Activated T-helper 2 cell treated with anti-CD3 and anti-CD28 coated beads, Interferon-gamma antibody, Interleukin-2, Interleukin-4, amounts not matched to agents 10 μg/mL and 5 μg/mL and 100 μg/mL, durations not matched to agents 14 hours and 24 hours and 36 hours (primary cell): ENCODE data around the gene LRBA. TPM values are rescaled to one million over a fixed set of nuclear protein-coding genes. Genes with fewer than 3 reads are reported as not detected.

Experiments
- DNase-seq: peaks from one replicate; pipeline ENCODE4 v3.0.0; 2021; ENCODE audit warnings: low spot score
- H3K27ac Mint-ChIP-seq: one replicate; pipeline ENCODE4 v1.8.0; 2021; ENCODE audit warnings: mixed read lengths
- H3K27me3 Mint-ChIP-seq: one replicate; pipeline ENCODE4 v1.8.0; 2021; ENCODE audit warnings: low read depth, mixed read lengths
- H3K36me3 Mint-ChIP-seq: one replicate; pipeline ENCODE4 v1.8.0; 2021; ENCODE audit warnings: low read depth, mixed read lengths
- H3K4me1 Mint-ChIP-seq: one replicate; pipeline ENCODE4 v1.8.0; 2021; ENCODE audit warnings: low read depth, mixed read lengths
- H3K4me3 Mint-ChIP-seq: one replicate; pipeline ENCODE4 v1.8.0; 2021; ENCODE audit warnings: low read depth, mild to moderate bottlenecking, moderate library complexity, mixed read lengths
- H3K9me3 Mint-ChIP-seq: one replicate; pipeline ENCODE4 v1.8.0; 2021; ENCODE audit warnings: mixed read lengths
- intact Hi-C: fragments of 100-400 bp; cut with micrococcal nuclease; formaldehyde crosslinking; loops from one replicate; pipeline ENCODE4 v1.15.1; 2023
- total RNA-seq: library from RNA; stranded (reverse); gene quantifications from 2 replicates; pipeline ENCODE4 v1.2.3, GENCODE V29; 2022

LRBA gene
- total RNA-seq, 1 donor from 2014 or later = 46.4 TPM

DNA sequence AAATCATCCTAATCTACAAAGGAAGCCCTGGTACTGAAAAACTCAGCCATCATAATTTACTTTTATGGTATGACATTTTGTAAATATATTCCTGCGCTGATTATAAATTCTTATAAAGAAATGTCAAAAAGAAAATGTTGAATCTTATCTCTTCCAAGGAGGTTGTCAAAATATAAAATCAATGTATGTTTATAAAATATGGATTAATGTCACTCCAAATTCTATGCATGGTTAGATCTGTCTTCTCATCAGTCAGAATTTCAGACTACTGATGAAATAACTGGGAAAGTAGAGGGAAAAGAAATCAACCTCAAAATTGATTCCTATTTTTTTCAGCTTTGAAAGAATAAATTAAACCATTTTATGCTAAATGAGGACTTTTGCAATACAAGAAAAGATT is 553.1 kb downstream of the LRBA start:
- intact Hi-C loops = no loop called here
- Mint-ChIP-seq H3K4me1 (no peaks in the 10 kb centered on the region), H3K4me3 (no peak overlapping the region), H3K27me3 (no peaks in the 10 kb centered on the region), H3K27ac (no peak overlapping the region), H3K9me3 (no peaks in the 10 kb centered on the region), H3K36me3 (peaks cover 6% of the 10 kb centered on the region)
- no peak for DNase-seq

DNA sequence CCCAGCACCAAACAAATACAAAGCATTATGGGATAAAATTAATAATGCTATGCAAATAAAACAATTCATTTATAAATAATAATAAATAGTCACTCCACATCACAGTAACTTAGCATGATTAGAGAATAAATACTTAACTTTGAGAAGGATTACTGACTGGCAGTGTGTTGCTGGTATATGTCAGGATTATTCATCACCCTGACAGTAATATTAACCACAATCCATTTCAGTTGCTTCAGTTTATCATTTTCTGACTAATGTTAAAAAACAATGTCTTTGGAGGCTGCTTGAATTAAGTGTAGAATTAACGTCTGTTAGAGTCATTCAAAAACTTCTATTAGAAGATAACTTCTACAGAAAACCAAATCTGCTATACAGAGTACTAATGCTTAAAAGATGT is 557.3 kb downstream of the LRBA start:
- no peak overlapping the region for H3K27ac Mint-ChIP-seq
- no peak for DNase-seq
- intact Hi-C loops = no loop called here
- no peak overlapping the region for H3K4me3 Mint-ChIP-seq
- no peaks in the 10 kb centered on the region for H3K27me3 Mint-ChIP-seq
- H3K36me3 Mint-ChIP-seq = no peaks in the 10 kb centered on the region
- peaks cover 12% of the 10 kb centered on the region for H3K9me3 Mint-ChIP-seq
- no peaks in the 10 kb centered on the region for H3K4me1 Mint-ChIP-seq

DNA sequence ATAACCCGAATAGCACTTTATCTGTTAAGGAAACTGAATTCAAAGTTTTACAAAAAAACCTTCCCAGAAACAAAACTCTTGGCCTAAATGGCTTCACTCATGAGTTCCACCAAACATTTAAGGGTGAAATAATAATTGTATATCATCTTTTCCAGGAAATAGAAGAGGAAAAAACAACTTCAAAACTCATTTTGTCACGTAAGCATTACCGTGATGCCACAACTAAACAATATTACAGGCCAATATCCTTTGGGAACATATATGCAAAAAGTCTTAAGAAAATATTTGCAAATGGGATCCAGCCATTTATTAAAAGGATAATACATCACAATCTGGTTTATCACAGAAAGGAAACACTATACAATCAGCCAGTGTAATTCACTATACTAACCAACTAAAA is 563.2 kb downstream of the LRBA start:
- Mint-ChIP-seq H3K4me3 (no peak overlapping the region), H3K36me3 (peaks cover 3% of the 10 kb centered on the region), H3K27me3 (no peaks in the 10 kb centered on the region), H3K4me1 (no peaks in the 10 kb centered on the region), H3K27ac (no peak overlapping the region), H3K9me3 (peaks cover 12% of the 10 kb centered on the region)
- no peak for DNase-seq
- intact Hi-C loops = no loop called here

DNA sequence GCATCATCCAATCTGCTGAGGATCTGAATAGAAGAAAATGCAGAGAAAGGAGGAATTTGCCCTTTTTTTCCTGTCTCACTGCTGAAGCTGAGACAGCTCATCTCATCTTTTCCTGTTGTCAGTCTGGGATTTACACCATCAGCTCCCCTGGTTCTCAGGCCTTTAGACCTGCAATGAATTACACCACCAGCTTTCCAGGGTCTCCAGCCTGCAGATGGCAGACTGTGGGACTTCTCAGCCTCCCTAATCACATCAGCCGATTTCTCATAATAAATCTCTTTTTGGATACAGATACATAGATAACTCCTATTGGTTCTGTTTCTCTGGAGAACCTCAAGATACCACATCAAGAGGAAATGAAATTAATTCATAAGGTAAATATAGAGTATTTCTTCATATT is 567.7 kb downstream of the LRBA start:
- H3K9me3 Mint-ChIP-seq = no peaks in the 10 kb centered on the region
- no peak overlapping the region for H3K4me3 Mint-ChIP-seq
- no peak overlapping the region for H3K27ac Mint-ChIP-seq
- intact Hi-C loops = no loop called here
- no peak for DNase-seq
- peaks cover 3% of the 10 kb centered on the region for H3K36me3 Mint-ChIP-seq
- no peaks in the 10 kb centered on the region for H3K27me3 Mint-ChIP-seq
- H3K4me1 Mint-ChIP-seq = no peaks in the 10 kb centered on the region

DNA sequence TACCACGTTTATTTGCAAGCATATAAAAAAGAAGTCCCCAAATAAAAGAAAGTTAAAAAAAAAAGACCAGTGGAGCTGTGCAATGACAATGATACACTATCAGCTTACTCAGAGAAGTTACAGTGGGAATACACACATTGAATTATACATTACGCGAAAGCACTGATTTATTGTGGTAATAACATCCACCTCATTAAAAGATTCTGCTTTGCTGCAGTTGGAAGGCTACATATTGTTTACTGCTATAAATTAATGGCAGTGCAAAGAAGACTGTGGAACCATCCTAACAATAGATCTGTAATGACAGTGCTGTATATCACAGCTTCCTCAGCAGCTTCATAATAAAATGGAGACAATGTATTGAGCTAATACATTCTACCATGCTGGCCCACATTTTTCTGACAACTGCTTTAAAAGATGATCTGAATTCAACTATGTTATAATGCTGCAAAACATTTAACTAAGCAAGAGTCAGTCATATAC is 575.6 kb downstream of the LRBA start:
- Mint-ChIP-seq H3K4me1 (peaks cover 12% of the 10 kb centered on the region), H3K4me3 (no peak overlapping the region), H3K36me3 (peaks cover 23% of the 10 kb centered on the region), H3K9me3 (peaks cover 10% of the 10 kb centered on the region), H3K27me3 (no peaks in the 10 kb centered on the region), H3K27ac (no peak overlapping the region)
- no peak for DNase-seq
- intact Hi-C loops = no loop called here

DNA sequence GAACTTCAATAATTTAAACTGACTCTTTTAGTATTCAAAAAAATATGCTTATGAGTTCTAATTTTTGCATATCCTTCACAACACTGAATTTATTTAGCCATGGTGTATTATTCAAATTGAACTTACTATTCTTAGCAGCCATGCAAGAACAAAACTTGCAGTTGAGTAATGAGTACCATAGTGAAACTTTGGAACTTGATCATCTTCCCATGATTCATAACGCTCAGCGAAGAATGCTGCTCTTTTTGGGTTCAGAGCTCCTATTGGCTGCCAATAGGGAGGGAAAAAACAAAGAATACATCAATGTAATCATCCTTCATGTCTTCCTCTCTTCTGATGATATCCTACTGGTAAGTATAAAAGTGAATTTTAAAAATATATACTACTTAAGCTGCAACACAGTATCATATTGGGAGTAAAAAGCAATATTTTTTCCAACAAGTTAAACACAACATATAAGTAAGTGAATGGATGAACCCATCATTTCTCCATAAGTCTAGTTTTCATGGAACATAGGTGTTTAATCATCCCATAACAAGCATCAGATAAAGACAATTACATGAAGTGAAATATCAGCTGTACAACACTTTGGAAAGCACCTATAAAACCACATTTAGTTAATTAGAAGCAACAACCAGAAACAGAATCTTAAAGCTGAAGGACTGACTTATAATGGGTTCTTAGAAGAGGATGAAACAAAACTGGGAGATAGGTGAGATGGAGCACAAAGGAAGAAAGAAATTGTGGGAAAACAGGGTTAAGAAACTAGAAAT is 578.3 kb downstream of the LRBA start:
- peak overlapping the region; percentile 29 for H3K27ac Mint-ChIP-seq
- H3K4me3 Mint-ChIP-seq = no peak overlapping the region
- intact Hi-C loops = loop anchor here (1.0 to 2.0 kb wide), 4 partner anchors 21 to 134 kb away; no protein-coding TSS in a partner anchor
- H3K4me1 Mint-ChIP-seq = peaks cover 12% of the 10 kb centered on the region
- no peaks in the 10 kb centered on the region for H3K27me3 Mint-ChIP-seq
- no peak for DNase-seq
- H3K9me3 Mint-ChIP-seq = peaks cover 14% of the 10 kb centered on the region
- H3K36me3 Mint-ChIP-seq = peaks cover 31% of the 10 kb centered on the region

DNA sequence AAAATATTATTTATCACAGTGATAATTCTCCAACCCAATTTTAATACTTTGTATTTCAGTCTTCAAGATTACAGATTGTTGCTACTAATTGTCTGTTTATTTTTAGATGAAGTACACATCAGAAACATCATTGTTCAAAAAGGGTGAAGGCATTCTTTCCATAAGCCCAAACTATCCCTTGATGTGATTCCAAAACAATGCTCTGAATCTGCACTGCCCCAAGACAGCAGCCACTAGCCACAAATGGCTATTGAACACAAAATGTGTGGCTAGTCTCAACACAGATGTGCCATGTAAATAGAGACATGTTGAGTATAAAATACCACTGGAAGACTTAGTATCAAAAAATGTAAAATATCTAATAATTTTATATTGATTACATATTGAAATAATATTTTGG is 583.9 kb downstream of the LRBA start:
- Mint-ChIP-seq H3K27ac (no peak overlapping the region), H3K36me3 (peaks cover 22% of the 10 kb centered on the region), H3K4me3 (no peak overlapping the region), H3K27me3 (no peaks in the 10 kb centered on the region), H3K4me1 (peaks cover 2% of the 10 kb centered on the region), H3K9me3 (peaks cover 5% of the 10 kb centered on the region)
- intact Hi-C loops = no loop called here
- no peak for DNase-seq

DNA sequence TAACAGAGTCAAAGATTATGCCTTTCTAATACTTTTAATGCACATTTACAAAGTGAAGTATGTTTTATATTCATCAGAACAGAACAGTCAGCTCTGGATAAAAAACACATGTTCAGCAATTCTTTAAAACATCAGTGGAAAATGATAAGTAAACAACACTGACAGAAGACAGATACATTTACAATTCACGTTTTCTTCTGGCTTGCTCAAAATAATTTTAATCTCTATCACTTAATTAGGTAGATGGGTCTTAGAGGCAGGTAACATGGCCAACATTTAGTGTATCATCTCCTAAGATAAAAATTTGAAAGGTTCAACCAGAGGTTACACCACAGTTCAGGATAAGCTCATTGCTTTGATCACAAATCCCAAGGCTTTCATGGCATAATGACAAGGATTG is 589.9 kb downstream of the LRBA start:
- H3K27me3 Mint-ChIP-seq = no peaks in the 10 kb centered on the region
- H3K27ac Mint-ChIP-seq = no peak overlapping the region
- no peaks in the 10 kb centered on the region for H3K9me3 Mint-ChIP-seq
- H3K4me1 Mint-ChIP-seq = no peaks in the 10 kb centered on the region
- H3K4me3 Mint-ChIP-seq = no peak overlapping the region
- no peaks in the 10 kb centered on the region for H3K36me3 Mint-ChIP-seq
- DNase-seq = no peak
- intact Hi-C loops = no loop called here

DNA sequence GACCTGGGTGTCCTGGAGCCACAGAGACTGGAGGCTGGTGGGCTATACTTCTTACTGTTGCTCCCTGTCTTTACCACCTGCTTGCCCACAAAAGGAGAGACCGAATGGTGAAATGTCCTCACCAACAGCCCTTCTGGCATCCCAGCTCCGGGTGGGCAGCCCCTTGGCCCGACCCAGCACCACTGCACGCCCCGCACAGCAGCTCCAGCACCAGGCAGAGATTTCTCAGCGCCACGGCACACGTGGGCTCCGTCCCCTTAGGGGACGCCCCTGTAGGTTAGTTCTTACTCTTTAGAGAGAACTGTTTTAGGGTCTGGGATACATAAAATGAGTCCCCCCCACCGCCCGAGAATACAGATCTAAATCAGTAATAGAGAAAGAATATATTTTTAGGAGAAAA is 591.6 kb downstream of the LRBA start:
- Mint-ChIP-seq H3K4me1 (no peaks in the 10 kb centered on the region), H3K36me3 (no peaks in the 10 kb centered on the region), H3K9me3 (no peaks in the 10 kb centered on the region), H3K4me3 (no peak overlapping the region), H3K27ac (no peak overlapping the region), H3K27me3 (no peaks in the 10 kb centered on the region)
- intact Hi-C loops = no loop called here
- no peak for DNase-seq

DNA sequence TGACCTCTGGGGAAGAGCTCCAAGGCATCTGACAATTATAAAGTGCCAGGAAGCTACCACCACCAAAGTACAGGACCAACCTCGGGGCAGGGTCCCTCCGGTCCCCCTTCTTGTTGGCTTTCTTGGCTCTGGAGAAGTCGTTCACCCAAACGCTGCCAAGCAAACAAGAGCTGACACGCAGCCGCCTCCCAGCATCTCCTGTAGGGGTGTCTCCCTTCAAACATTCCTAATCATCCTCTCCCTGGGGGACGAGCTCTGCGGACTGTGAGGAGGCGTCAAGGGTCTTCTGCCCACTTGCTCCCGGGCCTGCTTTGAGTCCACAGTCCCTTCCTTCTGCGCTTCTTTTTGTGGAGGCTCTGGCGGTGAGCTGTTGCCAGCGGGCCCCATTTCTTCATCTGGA is 592.0 kb downstream of the LRBA start:
- H3K36me3 Mint-ChIP-seq = no peaks in the 10 kb centered on the region
- no peak overlapping the region for H3K27ac Mint-ChIP-seq
- H3K4me3 Mint-ChIP-seq = no peak overlapping the region
- no peak for DNase-seq
- no peaks in the 10 kb centered on the region for H3K9me3 Mint-ChIP-seq
- H3K4me1 Mint-ChIP-seq = no peaks in the 10 kb centered on the region
- intact Hi-C loops = no loop called here
- no peaks in the 10 kb centered on the region for H3K27me3 Mint-ChIP-seq

DNA sequence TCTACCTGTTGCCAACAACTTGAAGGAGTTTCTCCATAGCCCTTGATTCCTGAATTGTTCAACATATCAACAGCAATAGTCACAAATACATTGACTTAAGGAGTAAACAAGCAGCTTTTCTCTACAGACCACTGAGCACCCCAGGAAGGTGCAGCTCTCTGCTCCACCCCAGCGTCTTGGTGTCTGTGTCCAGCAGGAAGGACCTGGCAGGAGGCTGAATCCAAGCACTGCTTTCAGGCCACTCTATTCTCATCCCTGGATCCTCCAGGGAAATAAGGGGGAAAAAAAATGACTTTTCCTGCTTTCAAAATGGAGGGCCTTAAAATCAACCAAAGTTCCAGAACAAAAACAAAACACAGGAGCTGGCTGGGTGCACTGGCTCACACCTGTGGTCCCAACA is 593.5 kb downstream of the LRBA start:
- intact Hi-C loops = no loop called here
- H3K9me3 Mint-ChIP-seq = no peaks in the 10 kb centered on the region
- H3K36me3 Mint-ChIP-seq = no peaks in the 10 kb centered on the region
- H3K4me3 Mint-ChIP-seq = no peak overlapping the region
- no peaks in the 10 kb centered on the region for H3K27me3 Mint-ChIP-seq
- DNase-seq = no peak
- H3K27ac Mint-ChIP-seq = no peak overlapping the region
- no peaks in the 10 kb centered on the region for H3K4me1 Mint-ChIP-seq

DNA sequence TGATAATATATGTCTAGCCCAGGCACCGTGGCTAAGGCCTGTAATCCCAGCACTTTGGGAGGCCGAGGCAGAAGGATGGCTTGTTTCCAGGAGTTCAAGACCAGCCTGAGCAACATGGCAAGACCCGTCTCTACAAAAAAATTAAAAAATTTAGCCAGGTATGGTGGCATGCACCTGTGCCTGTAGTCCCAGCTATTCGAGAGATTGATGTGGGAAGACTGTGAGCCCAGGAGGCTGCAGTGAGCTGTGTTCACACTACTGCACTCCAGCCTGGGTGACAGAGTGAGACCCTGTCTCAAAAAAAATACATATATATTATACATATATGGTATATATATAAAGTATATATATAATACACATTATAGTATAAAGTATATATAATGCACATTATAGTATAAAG is 595.1 kb downstream of the LRBA start:
- H3K36me3 Mint-ChIP-seq = no peaks in the 10 kb centered on the region
- DNase-seq = no peak
- no peaks in the 10 kb centered on the region for H3K9me3 Mint-ChIP-seq
- no peak overlapping the region for H3K27ac Mint-ChIP-seq
- intact Hi-C loops = no loop called here
- H3K27me3 Mint-ChIP-seq = no peaks in the 10 kb centered on the region
- peaks cover 3% of the 10 kb centered on the region for H3K4me1 Mint-ChIP-seq
- no peak overlapping the region for H3K4me3 Mint-ChIP-seq

DNA sequence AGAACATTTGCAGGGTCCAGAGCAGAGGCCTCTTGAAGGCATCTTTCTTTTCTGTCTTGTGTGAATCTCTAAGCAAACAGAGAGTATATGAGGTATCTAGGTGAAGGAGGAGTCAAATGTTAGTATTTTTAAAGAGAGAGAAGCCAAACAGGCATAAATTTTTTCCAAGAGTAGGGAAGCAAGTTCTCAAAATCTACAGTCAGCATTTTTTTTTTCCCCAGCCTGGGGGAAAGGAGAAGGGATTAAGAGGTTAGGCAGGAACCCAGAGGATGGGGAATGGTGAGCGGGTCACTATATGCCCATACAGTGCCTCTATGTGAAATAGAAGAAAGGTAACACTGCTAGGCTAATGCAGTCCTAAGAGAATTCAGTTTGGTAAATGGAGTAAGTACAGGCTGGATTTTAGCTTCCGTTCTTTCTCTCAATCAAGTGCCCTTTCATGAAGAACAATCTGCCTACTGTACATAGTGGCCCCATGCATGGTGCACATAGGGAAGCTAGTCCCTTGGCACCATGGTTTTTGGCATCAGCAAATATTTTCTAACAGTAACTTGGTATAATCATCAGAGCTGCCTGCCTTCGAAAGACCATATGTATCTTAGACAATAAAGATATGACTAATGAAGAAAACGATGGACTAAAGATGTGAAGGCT is 596.2 kb downstream of the LRBA start:
- Mint-ChIP-seq H3K27me3 (no peaks in the 10 kb centered on the region), H3K4me3 (no peak overlapping the region), H3K36me3 (peaks cover 6% of the 10 kb centered on the region), H3K27ac (no peak overlapping the region), H3K9me3 (no peaks in the 10 kb centered on the region), H3K4me1 (peaks cover 3% of the 10 kb centered on the region)
- no peak for DNase-seq
- intact Hi-C loops = no loop called here
